ENCODE data around the gene CASZ1.

The CASZ1 gene, protein sequence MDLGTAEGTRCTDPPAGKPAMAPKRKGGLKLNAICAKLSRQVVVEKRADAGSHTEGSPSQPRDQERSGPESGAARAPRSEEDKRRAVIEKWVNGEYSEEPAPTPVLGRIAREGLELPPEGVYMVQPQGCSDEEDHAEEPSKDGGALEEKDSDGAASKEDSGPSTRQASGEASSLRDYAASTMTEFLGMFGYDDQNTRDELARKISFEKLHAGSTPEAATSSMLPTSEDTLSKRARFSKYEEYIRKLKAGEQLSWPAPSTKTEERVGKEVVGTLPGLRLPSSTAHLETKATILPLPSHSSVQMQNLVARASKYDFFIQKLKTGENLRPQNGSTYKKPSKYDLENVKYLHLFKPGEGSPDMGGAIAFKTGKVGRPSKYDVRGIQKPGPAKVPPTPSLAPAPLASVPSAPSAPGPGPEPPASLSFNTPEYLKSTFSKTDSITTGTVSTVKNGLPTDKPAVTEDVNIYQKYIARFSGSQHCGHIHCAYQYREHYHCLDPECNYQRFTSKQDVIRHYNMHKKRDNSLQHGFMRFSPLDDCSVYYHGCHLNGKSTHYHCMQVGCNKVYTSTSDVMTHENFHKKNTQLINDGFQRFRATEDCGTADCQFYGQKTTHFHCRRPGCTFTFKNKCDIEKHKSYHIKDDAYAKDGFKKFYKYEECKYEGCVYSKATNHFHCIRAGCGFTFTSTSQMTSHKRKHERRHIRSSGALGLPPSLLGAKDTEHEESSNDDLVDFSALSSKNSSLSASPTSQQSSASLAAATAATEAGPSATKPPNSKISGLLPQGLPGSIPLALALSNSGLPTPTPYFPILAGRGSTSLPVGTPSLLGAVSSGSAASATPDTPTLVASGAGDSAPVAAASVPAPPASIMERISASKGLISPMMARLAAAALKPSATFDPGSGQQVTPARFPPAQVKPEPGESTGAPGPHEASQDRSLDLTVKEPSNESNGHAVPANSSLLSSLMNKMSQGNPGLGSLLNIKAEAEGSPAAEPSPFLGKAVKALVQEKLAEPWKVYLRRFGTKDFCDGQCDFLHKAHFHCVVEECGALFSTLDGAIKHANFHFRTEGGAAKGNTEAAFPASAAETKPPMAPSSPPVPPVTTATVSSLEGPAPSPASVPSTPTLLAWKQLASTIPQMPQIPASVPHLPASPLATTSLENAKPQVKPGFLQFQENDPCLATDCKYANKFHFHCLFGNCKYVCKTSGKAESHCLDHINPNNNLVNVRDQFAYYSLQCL (N-terminal part only)

DNA sequence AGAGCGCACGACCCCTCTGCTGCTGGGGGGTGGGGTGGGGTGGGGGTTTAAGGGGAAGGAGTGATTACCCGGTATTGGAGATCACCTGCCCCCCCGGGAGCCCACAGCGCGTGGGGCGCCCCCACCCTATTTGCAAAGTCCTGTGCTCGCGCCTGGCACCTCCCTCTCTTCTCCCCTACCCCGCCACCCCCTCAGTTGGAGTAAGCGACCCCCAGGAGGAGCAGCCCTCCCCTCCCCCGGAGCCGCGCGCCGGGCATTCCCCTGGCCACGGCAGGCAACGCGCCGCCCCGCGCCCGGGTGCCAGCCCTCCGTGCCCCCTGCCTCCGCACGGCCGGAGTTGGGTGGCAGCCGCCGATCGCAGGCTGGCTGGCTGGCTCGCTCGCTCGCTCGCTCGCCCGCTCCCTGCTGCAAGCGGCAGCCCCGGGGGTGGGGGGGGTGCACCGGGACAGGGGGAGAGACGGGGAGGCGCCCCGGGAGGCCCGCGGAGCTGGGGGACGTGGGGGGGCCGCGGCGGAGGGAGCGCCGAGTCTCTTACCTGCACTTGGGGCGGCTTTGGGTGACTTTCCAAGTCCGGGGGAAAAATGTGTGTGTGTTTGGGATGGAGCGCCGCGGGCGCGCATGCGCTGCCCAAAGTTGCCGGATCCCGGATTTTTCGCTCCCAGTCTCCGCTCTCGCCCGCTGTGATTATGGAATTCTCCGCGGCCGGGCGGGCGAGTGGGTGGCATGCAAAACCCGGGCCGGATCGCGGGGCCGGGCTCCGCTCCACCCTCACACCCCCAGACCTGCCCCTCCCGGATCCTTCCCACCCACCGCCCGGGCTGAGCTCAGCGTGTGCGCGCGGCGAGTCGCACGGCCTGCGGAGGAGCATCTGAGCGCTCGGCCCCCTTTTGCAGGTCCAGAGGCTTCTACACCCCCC lies at the start of gene CASZ1:
TSS of gene CASZ1 (minus strand) at position 618 of the 916 bp plus-strand sequence. CDS start 102,757 bp downstream, outside the sequence.
- FAIRE-seq = no peak

DNA sequence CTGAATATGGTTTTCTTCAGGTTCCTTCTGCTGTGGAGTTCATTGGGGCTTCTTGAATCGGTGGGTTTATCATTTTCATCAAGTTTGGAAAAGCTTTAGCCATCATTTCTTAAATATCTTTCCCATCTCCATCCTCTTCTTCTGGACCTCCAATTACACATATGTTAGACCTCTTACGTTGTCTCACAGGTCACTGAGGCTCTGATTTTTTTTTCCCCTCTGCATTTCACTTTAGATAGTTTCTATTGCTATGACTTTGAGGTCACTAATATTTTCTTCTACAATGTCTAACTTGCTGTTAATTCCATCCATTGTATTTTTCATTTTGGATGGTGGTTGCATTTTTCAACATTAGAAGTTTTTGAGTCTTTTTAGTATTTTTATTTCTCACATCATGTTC lies 47.3 kb upstream of the CASZ1 start:
- FAIRE-seq = no peak

DNA sequence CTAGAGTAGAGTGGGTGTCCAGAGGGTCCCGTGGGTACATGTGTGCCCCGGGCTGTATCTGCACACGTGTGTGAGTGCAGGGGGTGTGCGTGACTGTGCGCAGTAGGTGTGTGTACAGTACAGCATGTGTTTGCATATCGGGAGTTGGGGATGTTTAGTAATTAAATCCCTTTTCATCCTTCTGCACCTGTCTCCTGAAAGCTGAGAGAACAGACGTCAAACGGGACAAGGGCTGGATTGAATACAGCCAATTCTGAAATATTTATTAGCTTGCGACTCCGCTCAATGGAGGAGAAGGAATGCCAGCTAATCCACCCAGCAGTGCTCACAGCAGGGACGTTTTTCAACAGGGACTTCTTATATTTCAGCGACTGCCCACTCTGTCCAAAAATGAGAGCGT lies 44.7 kb upstream of the CASZ1 start:
- FAIRE-seq = no peak

DNA sequence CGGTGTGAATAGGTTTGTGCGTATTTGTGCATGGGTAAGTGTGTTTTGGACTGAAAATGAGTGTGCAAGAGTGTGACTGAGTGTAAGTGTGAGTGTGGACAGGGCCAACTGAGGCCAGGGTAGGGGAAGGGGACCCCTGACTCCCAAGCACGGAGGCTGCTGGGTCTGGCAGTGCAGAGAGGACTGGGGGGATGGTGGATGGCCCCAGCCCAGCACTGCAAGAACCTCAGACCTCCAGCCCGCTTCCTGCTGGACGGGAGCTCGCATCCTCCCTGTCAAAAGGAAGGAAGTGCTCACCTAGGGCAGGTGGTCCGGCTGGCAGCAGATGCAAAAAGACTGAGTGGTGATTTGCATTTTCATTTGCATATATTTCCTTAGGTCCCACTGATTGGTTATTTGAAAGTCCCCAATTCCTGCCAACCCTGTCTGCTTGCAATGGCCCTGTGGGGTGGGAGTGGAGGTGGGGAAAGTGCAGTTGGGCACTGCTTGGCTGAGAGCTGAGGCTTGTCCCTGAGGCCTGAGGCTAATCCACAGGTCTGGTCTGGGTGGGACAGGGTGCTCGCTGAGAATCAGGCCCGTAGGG lies 42.8 kb upstream of the CASZ1 start:
- FAIRE-seq = no peak

DNA sequence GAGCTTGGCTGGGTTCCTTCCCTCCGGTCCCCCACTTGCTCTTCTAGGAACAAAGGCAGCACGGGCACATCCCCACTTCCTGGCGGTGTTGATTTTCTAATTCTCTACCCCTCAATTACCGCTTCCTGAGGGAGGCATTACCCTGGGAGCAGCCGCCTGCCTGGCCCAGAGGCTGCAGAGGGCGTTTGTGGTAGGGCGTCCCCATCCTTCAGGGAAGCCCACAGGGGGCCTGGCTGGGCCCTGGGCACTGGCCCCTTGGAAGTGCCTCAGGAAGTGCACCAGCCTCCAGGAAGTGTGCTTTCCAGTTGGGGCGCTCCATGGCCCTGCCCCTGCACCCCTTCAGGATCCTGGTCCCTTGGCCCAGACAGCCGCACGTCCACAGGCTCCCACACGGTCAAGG lies 42.1 kb upstream of the CASZ1 start:
- no peak for FAIRE-seq

DNA sequence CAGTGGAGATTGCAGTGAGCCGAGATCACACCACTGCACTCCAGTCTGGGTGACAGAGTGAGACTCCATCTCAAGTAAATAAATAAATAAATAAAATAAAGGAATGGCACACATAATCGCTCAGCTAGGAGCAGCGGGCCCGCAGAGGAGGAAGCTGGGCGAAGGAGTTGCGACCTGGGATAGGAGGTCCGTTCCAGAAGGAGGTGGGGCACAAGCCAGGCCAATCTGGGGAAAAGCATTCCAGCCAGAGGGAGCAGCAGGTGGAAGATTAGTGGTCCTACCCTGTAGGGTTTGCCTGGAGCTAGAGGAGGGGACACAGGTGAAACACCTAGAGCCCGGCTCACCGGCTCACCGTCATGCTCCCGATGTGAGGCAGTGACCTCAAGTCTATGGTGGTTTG lies 40.3 kb upstream of the CASZ1 start:
- no peak for FAIRE-seq

DNA sequence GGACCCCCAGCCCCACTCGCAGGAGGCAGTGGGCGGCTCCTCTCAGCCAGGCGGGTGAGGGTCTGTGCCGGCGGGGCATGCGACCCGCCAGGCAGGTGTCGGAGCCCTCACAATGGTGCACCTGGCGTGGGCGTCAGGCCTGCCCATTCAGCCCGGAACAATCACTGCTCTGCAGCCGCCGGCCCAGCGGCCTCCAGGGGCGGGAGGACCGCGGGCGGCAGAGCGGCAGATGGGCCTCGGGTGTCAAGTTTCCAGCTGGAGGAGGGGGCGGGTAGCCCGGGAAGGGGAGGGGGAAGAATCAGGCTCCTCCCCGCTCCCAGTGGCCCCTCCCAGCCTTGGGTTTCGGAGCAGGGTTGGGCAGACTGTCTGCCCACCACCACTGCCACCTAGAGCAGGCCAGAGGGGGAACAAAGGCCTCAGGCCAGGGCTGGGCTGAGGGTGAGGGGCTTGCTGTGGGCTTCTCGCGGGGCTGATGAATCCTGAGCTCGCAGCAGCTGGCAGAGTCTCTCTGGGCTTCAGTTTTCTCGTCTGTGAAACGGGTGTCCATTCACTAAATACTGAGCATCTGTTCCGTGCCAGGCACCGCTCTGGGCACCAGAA lies 39.5 kb upstream of the CASZ1 start:
- no peak for FAIRE-seq

DNA sequence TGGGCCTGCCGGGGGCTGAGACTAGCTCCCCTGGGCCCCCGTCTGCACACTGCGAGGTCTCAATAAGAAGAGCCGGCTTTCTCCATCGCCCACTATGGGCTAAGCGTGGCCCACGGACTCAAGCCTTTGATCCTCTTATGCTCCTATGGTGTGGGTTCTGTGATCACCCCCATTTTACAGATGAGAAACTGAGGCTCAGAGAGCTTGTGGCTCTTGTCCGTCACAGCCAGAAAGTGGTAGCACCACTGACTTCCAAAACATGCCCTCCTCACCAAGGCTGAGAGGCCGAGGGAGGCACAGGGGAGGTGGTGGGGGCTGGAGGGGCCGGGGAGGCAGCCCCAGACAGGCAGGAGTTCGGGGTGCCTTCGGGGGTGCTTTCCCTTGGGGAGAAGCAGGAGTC lies 39.0 kb upstream of the CASZ1 start:
- FAIRE-seq = no peak

DNA sequence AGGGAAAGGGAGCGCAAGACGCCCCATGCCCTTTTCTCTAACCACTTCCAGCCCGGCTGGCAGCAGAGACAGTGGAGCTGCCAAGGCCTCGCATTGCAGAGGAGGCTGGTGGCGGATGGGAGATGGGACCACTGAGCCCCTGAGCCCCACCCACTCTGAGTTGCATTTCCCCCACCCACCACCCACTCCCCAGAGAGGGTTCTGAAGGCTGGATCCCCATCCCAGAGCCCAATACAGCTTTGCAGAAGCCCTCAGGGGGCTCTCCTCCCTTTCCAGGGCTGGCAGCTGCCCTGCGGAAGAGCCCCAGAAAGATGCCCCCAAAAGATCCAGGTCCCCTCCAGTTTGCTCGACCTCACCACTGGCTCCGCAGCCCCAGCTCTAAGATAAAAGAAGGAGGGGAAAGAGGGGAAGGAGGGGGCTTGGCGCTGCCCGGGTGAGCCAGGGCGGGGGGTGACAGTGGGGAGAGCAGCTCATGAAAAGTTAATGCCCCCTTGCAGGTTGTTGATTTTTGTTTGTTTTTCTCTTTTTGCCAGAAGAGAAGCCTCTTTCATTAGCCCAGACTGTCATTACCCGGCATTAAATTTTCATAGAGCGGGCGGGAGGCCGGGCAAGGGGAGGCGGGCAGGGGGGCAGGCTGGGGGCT lies 38.4 kb upstream of the CASZ1 start:
- FAIRE-seq = no peak

DNA sequence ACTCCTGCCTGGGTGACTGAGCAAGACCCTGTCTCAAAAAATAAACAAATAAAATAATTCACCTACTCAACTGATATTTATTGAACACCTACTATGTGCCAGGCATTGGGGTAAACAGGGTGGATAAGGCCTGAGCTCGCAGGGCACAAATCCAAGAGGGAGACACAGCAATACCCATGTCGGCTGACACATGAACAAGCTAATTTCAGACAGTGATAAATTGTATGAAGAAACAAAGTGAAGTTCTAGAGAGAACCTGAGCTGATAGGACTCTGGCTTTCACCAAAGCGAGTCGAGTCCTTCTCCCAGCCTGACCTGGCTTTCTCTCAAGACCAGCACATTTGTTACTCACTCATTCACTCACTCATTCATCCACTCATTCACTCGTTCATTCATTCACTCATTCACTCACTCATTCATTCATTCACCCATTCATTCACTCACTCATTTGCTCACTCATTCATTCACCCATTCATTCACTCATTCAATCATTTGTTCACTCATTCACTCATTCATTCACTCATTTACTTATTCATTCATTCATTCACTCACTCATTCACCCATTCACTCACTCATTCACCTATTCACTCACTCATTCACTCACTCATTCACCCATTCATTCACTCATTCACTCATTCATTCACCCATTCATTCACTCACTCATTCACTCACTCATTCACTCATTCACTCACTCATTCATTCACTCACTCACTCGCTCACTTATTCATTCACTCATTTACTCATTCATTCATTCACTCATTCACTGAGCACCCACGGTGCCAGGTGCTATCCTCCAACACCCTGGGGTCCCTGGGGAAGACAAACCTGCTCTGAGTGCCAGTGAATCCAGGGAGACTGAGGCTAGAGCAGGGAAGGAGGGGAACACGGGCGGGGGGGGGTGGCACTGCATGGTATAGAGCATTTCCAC lies 37.4 kb upstream of the CASZ1 start:
- FAIRE-seq = no peak

DNA sequence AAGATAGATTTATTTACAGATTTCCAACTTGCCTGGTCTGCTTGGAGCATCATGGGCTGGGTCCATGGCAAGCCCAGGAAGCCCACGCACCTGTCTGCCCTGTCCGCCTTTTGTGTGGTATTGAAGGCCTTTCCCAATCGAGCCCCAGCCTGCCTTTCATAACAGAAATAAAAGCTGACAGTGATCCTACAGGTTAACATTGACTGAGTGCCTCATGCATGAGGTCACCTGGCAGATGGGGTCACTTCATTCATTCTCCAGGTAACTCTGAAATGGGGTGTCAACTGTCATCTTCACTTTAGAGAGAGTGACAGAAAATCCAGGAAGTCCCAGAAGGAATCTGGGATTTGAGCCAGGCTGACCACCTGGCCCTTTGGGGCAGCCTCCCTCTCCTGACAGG lies 36.3 kb upstream of the CASZ1 start:
- no peak for FAIRE-seq

DNA sequence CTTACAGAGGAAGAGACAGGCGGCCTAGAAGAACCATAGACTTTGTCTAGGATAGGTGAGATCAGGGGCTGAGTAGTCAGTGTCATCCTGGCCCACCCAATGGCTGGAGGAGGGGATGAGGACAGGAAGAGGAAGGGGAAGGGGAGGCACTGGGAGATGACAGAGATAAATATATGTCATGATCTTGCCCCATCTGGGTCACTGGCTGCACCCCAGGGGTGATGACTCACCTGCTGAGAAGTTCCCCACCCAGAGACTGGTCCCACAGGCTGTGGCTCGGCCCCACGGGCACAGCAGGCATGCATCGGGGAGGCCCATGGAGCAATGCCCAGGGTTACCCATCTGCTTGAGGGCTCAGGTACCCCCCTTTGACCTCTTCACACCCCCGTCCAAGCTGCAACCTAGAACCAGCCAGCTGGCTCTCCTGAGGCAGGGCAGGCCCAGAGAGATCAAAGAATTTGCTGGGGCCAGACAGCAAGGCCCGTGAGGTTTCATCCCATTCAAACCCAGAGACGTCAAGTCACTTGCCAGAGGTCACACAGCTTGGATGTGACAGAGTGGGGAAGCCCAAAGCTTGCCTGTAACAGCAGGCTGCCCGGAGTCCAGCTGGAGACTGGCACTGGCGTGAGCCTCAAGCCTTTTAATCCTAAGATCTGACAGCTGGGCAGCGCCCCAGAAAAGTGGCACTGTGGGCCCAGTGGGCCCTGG lies 34.7 kb upstream of the CASZ1 start:
- FAIRE-seq = no peak

DNA sequence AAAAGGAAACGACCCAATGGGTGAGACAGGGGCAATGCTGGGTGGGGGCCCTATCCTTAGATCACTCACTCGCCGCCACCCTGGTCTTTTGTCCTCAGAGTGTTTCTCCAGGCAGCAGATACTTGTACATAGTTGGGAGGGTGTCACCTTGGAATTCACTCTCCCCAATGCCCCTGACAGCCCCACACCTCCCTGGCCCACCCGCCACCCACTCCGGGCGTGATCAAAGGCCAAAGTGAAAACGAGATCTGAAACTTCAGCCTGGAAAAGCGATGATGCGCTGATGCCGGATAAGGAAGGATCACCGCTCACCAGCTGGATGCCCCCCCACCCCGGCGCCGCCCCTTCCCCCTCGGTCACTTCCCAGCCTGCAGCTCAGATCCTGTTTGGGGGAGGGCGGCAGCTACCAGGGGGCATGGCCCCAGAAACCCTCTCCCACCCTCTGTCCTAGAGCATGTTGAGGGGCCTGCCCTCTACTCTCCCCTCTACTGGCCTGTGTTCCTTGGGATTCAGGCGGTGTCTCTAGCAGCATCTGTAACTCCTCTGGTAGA lies 33.6 kb upstream of the CASZ1 start:
- no peak for FAIRE-seq

DNA sequence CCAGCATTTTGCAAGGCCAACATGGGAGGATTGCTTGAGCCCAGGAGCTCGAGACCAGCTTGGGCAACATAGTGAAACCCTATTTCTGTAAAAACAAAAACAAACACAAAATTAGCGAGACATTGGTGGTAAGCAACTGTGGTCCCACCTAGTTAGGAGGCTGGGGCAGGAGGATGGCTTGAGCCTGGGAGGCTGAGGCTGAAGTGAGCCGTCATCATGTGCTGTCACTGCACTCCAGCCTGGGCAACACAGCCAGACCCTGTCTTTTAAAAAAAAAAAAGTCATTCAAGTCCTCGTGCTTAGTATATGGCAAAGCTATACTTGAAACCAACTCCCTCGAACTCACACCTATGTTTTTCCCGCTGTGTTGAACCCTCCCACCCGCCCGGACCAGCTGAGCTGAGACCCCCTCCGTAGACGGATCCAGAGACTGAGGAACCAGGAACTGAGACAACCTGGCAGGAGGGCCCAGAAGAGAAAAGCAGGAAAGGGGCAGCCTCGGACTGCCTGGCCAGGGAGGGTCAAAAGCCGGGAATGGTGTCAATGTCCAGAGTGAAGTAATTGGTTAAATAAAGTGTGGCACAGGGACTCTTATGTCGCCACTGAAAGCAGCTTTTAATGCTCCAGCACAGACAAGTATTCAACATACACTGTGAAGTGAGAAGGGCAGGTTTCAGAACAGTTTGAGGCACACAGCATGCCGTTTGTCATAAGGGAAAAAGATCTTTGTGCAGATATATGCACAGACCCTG lies 32.8 kb upstream of the CASZ1 start:
- no peak for FAIRE-seq

DNA sequence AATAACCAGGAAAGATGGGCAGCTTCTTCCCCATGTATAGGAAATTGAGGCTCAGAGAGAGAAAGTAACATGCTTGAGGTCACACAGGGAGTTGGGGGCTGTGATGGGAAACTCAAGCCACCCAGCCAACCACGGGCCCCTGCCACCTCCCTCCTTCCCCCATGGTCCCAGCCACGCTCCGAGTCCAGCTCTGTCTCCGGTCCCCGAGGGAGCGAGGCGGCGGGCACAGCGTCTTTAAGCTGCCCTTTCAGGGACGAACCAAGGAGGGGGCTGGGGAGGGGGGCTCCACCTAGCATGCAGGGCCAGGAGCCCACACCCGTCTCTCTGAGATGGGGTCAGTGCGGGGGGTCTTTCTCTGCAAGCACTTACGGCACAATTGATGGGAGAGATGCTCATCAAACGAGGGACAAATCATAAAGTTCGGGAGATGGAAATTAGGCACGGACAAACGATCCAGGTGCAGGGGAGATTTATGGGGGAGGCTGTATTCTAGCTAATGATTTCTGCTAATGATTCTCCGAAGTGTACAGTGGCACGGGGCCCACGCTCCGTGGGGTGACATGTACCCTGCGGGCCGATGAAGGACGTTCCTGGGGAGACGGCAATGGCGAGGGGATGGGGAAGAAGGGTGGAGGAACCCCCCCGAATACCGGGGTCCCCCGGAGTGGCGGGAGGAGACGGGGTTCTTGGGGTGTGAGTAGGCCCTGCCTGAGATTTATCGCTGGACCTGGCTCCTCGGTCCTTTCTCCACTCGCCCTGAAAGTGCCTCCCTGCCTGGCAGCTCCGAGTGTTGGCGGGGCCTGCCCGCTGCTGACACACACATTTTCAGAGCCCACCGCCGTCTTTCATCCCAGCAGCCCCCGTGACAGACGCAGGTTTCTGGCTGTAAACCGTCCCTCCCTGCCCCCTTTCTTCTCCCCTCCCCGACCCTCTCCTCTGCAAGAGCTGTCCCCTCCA lies 31.2 kb upstream of the CASZ1 start:
- FAIRE-seq = no peak

DNA sequence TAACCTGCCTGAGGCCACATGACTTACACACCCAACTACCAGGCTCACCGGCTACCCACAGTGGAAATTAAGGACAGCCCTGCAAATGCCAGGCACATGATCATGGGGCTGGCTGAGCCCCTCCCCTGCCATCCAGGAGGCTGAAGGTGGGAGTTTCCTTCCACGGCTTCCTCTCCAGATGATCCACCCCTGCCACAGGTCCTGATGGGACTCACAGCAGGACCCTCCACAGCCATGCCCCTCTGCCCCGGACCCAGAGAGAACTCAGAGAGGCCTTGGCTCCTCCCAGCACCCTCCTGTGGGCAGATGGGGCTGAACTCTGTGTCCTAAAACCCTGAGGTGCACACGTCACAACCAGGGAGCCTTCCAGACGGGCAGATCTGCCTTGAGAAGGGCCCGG lies 29.1 kb upstream of the CASZ1 start:
- no peak for FAIRE-seq
